ENCODE measurements around the gene PFKFB1. TPM values are rescaled to one million over a fixed set of nuclear protein-coding genes. Genes with fewer than 3 reads are reported as not detected.

The PFKFB1 gene
- total and polyA plus RNA-seq, 2 experiments from 2014 or later = 0.59 to 2.1 TPM

DNA sequence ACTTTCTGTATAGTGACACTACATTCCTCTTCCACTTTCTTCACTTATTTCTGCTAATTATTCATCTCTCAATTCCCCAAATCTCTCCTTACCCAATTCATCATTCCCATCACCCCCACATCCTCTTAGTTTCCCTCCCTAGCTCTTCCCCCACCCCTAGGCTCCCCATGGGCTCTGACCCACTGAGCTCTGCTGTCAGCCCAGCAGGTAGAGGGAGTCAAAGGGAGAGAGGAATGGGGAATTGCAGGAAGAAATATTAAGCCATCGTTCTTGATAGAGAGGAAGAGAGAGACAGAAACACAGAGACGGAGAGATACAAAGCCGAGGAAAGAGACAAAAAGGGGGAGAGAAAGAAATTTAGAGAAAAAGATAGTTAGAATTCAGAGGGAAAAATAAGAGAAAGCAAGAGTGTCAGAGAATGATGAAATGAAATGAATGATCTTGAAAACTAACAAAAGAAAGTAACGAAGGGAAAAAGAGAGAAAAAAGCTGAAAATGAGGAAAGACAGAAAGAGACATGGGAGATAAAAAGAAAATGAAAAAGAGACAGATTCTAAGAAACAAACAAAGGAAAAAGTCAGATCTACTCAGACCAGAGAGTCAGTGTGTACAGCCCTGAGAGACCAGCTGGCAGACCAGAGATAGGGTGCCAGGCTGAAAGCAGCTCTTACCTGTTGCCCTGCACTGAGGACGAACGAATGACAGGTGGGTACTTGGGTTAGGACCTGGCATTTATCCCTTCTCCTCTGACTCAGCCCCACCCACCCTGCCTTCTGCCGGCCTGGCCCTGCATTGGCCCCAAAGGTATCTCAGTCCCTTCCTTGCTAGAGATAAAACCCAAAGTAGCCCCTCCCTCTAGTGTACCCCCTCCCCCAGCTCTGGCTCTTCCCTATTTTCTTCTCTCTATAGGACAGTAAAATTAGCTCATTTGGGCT, 36.5 kb upstream of the PFKFB1 start, which contains the start of gene ALAS2:
Gene ALAS2 (minus strand): TSS at position 707 of the 935 bp plus-strand sequence. CDS start 4,977 bp downstream, outside the sequence.
- no peak within 1 kb of the TSS for H3K4me2 ChIP-seq
- H3K79me2 ChIP-seq = no peaks in the 10 kb centered on the region
- no peak within 1 kb of the TSS for H2AFZ ChIP-seq
- TF ChIP-seq, protein P1, sequence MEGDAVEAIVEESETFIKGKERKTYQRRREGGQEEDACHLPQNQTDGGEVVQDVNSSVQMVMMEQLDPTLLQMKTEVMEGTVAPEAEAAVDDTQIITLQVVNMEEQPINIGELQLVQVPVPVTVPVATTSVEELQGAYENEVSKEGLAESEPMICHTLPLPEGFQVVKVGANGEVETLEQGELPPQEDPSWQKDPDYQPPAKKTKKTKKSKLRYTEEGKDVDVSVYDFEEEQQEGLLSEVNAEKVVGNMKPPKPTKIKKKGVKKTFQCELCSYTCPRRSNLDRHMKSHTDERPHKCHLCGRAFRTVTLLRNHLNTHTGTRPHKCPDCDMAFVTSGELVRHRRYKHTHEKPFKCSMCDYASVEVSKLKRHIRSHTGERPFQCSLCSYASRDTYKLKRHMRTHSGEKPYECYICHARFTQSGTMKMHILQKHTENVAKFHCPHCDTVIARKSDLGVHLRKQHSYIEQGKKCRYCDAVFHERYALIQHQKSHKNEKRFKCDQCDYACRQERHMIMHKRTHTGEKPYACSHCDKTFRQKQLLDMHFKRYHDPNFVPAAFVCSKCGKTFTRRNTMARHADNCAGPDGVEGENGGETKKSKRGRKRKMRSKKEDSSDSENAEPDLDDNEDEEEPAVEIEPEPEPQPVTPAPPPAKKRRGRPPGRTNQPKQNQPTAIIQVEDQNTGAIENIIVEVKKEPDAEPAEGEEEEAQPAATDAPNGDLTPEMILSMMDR (IDR thresholded peaks at IDR 0.05; ENCODE audit: poor library complexity) = no peak
- TF ChIP-seq EZH2phosphoT487 (IDR thresholded peaks at IDR 0.05; ENCODE audit: low read depth, severe bottlenecking, unreplicated experiment) = no peak
- TF ChIP-seq EZH2 (IDR thresholded peaks at IDR 0.05; ENCODE audit: borderline replicate concordance) = no peak
- no peaks in the 10 kb centered on the region for H3K9me3 ChIP-seq (ENCODE audit: low read depth)
- H3K9me2 ChIP-seq (replicated peaks; ENCODE audit: insufficient read depth) = no peaks in the 10 kb centered on the region
- no peaks in the 10 kb centered on the region for H3K4me1 ChIP-seq (ENCODE audit: insufficient read depth)
- H3K36me3 ChIP-seq (replicated peaks; ENCODE audit: insufficient read depth, low read depth) = no peaks in the 10 kb centered on the region
- no peak for DNase-seq (ENCODE audit: low spot score)
- WGBS (ENCODE audit: low lambda C conversion rate, missing lambda C conversion rate) = 67% methylated on average over 7 of the region's 7 CpGs
- H3K4me3 ChIP-seq = no peak within 1 kb of the TSS
- no peaks in the 10 kb centered on the region for H3K27me3 ChIP-seq
- H4K20me1 ChIP-seq (ENCODE audit: insufficient read depth, poor library complexity, severe bottlenecking) = no peaks in the 10 kb centered on the region
- no peak within 1 kb of the TSS for H3K27ac ChIP-seq

DNA sequence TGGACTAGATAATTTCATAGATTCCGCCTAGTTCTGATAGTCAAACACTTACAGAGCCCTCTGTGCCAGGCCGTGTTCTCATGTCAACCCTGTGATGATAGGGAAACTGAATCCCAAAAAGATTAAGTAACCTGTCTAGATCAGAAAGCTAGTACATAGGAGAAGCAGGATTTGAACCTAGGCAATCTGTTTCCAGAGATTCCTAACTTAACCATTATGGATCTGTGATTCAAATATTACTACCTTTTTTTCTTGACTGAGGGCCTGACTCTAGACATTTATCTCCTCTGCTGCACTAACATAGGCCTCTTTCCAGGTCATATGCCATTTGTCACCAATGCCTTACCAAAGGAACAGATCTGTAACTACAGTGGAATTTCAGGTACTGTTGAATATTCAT, 35.3 kb upstream of the PFKFB1 start:
- H3K4me1 ChIP-seq (ENCODE audit: insufficient read depth) = no peaks in the 10 kb centered on the region
- no peak overlapping the region for H3K4me3 ChIP-seq
- no peak overlapping the region for H3K4me2 ChIP-seq
- H2AFZ ChIP-seq = no peak overlapping the region
- TF ChIP-seq, protein P1 (IDR thresholded peaks at IDR 0.05; ENCODE audit: poor library complexity) = no peak
- TF ChIP-seq EZH2 (IDR thresholded peaks at IDR 0.05; ENCODE audit: borderline replicate concordance) = no peak
- no peak for TF ChIP-seq EZH2phosphoT487 (IDR thresholded peaks at IDR 0.05; ENCODE audit: low read depth, severe bottlenecking, unreplicated experiment)
- H3K27me3 ChIP-seq = no peaks in the 10 kb centered on the region
- no peaks in the 10 kb centered on the region for H3K79me2 ChIP-seq
- H3K27ac ChIP-seq = no peak overlapping the region
- WGBS (ENCODE audit: low lambda C conversion rate, missing lambda C conversion rate) = 62% methylated on average over 2 of the region's 2 CpGs
- no peaks in the 10 kb centered on the region for H3K9me2 ChIP-seq (replicated peaks; ENCODE audit: insufficient read depth)
- no peak for DNase-seq (ENCODE audit: low spot score)
- H4K20me1 ChIP-seq (ENCODE audit: insufficient read depth, poor library complexity, severe bottlenecking) = no peaks in the 10 kb centered on the region
- H3K9me3 ChIP-seq (ENCODE audit: low read depth) = no peaks in the 10 kb centered on the region
- H3K36me3 ChIP-seq (replicated peaks; ENCODE audit: insufficient read depth, low read depth) = no peaks in the 10 kb centered on the region

DNA sequence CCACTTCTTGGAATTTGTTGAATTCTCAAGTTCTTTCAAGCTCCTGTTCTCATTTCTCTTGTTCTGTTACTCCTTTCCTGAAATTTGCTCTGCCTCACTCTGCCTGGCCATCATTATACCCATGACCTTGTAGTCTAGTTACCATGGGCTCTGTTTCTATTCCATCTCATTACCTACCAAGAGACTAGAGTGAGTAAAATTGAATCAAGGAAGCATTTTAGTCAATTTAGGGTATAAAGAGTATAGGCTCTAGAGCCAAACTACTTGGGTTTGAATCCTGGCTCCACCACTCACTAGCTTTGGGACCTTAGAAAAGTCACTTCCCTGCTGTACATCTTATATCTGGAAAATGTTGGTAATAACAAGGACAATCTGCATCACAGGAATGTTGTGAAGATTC, 34.6 kb upstream of the PFKFB1 start:
- no peak overlapping the region for H2AFZ ChIP-seq
- TF ChIP-seq EZH2phosphoT487 (IDR thresholded peaks at IDR 0.05; ENCODE audit: low read depth, severe bottlenecking, unreplicated experiment) = no peak
- TF ChIP-seq EZH2 (IDR thresholded peaks at IDR 0.05; ENCODE audit: borderline replicate concordance) = no peak
- TF ChIP-seq, protein P1 (IDR thresholded peaks at IDR 0.05; ENCODE audit: poor library complexity) = no peak
- H3K27ac ChIP-seq = no peak overlapping the region
- no peak overlapping the region for H3K4me3 ChIP-seq
- no peak for DNase-seq (ENCODE audit: low spot score)
- no peaks in the 10 kb centered on the region for H3K79me2 ChIP-seq
- no peaks in the 10 kb centered on the region for H3K27me3 ChIP-seq
- H3K9me3 ChIP-seq (ENCODE audit: low read depth) = no peaks in the 10 kb centered on the region
- H3K9me2 ChIP-seq (replicated peaks; ENCODE audit: insufficient read depth) = no peaks in the 10 kb centered on the region
- H3K4me1 ChIP-seq (ENCODE audit: insufficient read depth) = no peaks in the 10 kb centered on the region
- no peaks in the 10 kb centered on the region for H3K36me3 ChIP-seq (replicated peaks; ENCODE audit: insufficient read depth, low read depth)
- no peak overlapping the region for H3K4me2 ChIP-seq
- H4K20me1 ChIP-seq (ENCODE audit: insufficient read depth, poor library complexity, severe bottlenecking) = no peaks in the 10 kb centered on the region

Data from hepatocyte (in vitro differentiated cells).